Upper lobe of left lung (tissue), 6 donors: Measurements from ENCODE around the gene PIM3. TPM values are rescaled to one million over a fixed set of nuclear protein-coding genes. Genes with fewer than 3 reads are reported as not detected.

Experiments used
- ATAC-seq, 2 donors: fragments of 200-7000 bp; cut with Tn5 transposase; one replicate each; pipeline ENCODE4 v1.9.1; 2022; ENCODE audit warnings: mild to moderate bottlenecking in 2 of 2, moderate library complexity in 2 of 2; ENCODE audit not compliant: low FRiP score in 2 of 2
- DNase-seq, 2 donors: peaks; one replicate each; pipeline ENCODE4 v3.0.0-alpha.2; 2019 to 2020
- H3K27ac ChIP-seq, 4 donors: fragments of 200-600 bp; sonication (generic); one replicate each; pipeline ENCODE4 v1.5.1; 2016 to 2019
- H3K27me3 ChIP-seq, 4 donors: fragments of 200-600 bp; sonication (generic); one replicate each; pipeline ENCODE4 v1.5.1; 2017 to 2019
- H3K36me3 ChIP-seq, 4 donors: fragments of 200-600 bp; sonication (generic); one replicate each; pipeline ENCODE4 v1.5.1; 2016 to 2019
- H3K4me1 ChIP-seq, 4 donors: fragments of 200-600 bp; sonication (generic); one replicate each; pipeline ENCODE4 v1.5.1; 2018 to 2019
- H3K4me3 ChIP-seq, 4 donors: fragments of 200-600 bp; sonication (generic); one replicate each; pipeline ENCODE4 v1.5.1; 2017 to 2019; ENCODE audit warnings: mild to moderate bottlenecking in 2 of 4, moderate library complexity in 1 of 4
- H3K9me3 ChIP-seq, 4 donors: fragments of 200-600 bp; sonication (generic); one replicate each; pipeline ENCODE4 v1.5.1; 2018 to 2019
- CTCF ChIP-seq, 6 experiments: fragments of 450-650 bp in 4 of 6; fragments of 200-600 bp in 2 of 6; sonication (generic) in 2 of 6; IDR thresholded peaks; one replicate each; pipeline ENCODE4 v1.5.1; 2016 to 2019; ENCODE audit warnings: antibody characterized with exemption in 6 of 6
- EP300 ChIP-seq, 4 donors: sonication (generic); formaldehyde crosslinking; IDR thresholded peaks; one replicate each; pipeline ENCODE4 v1.5.1; 2017; ENCODE audit warnings: antibody characterized with exemption in 4 of 4, control low read depth in 2 of 4
- POLR2A ChIP-seq, 4 donors: fragments of 450-650 bp; IDR thresholded peaks; one replicate each; pipeline ENCODE4 v1.5.1; 2016 to 2017; ENCODE audit warnings: antibody characterized with exemption in 4 of 4, mild to moderate bottlenecking in 2 of 4
- POLR2AphosphoS5 ChIP-seq, 2 donors: sonication (generic); formaldehyde crosslinking; IDR thresholded peaks; one replicate each; pipeline ENCODE4 v1.5.1; 2017; ENCODE audit warnings: antibody characterized with exemption in 2 of 2
- WGBS, 2 donors: methylation state at CpG; one replicate each; pipeline ENCODE4 v1.1.5; 2017 to 2018; 5-methylcytosine and 5-hydroxymethylcytosine counted together
- total RNA-seq, 6 donors: library from RNA; depleted of rRNA in 4 of 6; stranded (reverse); fragments of >200 nt in 4 of 6; gene quantifications; one replicate each; pipeline versions ENCODE4 v1.1.0 to v1.2.1, GENCODE V29; 2016 to 2021
- donor health status: DM: no; HTN: no; CAD: no; lungs with moderate emphysema.
- donor health status: DM: no; HTN: yes; CAD: no; lungs with severe emphysema.

The PIM3 gene
- total RNA-seq, 6 donors from 2014 or later, result 131 to 246 (median 156) TPM

- peak; percentile 74 to 89 for DNase-seq
- H3K4me3 ChIP-seq, result no peak overlapping the region
- H3K27ac ChIP-seq, result peak overlapping the region; percentile 90 to 99 (median 91)
- 53 to 65% methylated on average over 3 to 6 of the region's 8 CpGs for WGBS, 2 donors
- H3K9me3 ChIP-seq, result no peaks in the 10 kb centered on the region
- H3K4me1 ChIP-seq, result peaks cover 70 to 88% (median 83%) of the 10 kb centered on the region in 4 donors
- TF ChIP-seq POLR2A (IDR thresholded peaks at IDR 0.05) (peak in 1 of 4 donors; percentile 68), EP300 (IDR thresholded peaks at IDR 0.05) (peak in 1 of 4 donors; percentile 30), POLR2AphosphoS5 (IDR thresholded peaks at IDR 0.05) (peak in 1 of 2 donors; percentile 16), CTCF (IDR thresholded peaks at IDR 0.05) (no peak)
- peak in 1 of 2 donors; percentile 44 for ATAC-seq
- H3K36me3 ChIP-seq, result no peaks in the 10 kb centered on the region
- no peaks in the 10 kb centered on the region for H3K27me3 ChIP-seq
These were observed 6.2 kb upstream of the PIM3 start for GRCh38 chr22:49954354-49954753.

- Histone ChIP-seq H3K27ac (peak overlapping the region; percentile 90 to 99 (median 91)), H3K27me3 (no peaks in the 10 kb centered on the region), H3K4me3 (no peak overlapping the region), H3K4me1 (peaks cover 76 to 89% (median 83%) of the 10 kb centered on the region in 4 donors), H3K36me3 (no peaks in the 10 kb centered on the region), H3K9me3 (no peaks in the 10 kb centered on the region)
- WGBS, 2 donors, result 34 to 74% methylated on average over 4 to 6 of the region's 15 CpGs
- no peak for ATAC-seq
- TF ChIP-seq POLR2AphosphoS5 (IDR thresholded peaks at IDR 0.05), result no peak
- TF ChIP-seq EP300 (IDR thresholded peaks at IDR 0.05), result no peak
- TF ChIP-seq CTCF (IDR thresholded peaks at IDR 0.05), result no peak
- TF ChIP-seq POLR2A (IDR thresholded peaks at IDR 0.05), result no peak
- DNase-seq, result peak in 1 of 2 donors; percentile 72
These were observed 5.5 kb upstream of the PIM3 start for GRCh38 chr22:49954991-49955580.

- H3K27me3 ChIP-seq, result no peaks in the 10 kb centered on the region
- peaks cover 74 to 85% (median 78%) of the 10 kb centered on the region in 4 donors for H3K4me1 ChIP-seq
- H3K4me3 ChIP-seq, result no peak overlapping the region
- ATAC-seq (no peak), DNase-seq (peak; percentile 18 to 70)
- TF ChIP-seq POLR2AphosphoS5 (IDR thresholded peaks at IDR 0.05) (no peak), POLR2A (IDR thresholded peaks at IDR 0.05) (no peak), EP300 (IDR thresholded peaks at IDR 0.05) (no peak), CTCF (IDR thresholded peaks at IDR 0.05) (no peak)
- H3K27ac ChIP-seq, result peak overlapping the region; percentile 90 to 99 (median 91)
- H3K36me3 ChIP-seq, result no peaks in the 10 kb centered on the region
- no peaks in the 10 kb centered on the region for H3K9me3 ChIP-seq
- WGBS, 2 donors, result 85 to 100% methylated on average over 1 to 18 of the region's 22 CpGs
These were observed 4.8 kb upstream of the PIM3 start for GRCh38 chr22:49955581-49956417.

- DNase-seq, result peak; percentile 75 to 81
- ATAC-seq, result no peak
- Histone ChIP-seq H3K4me3 (no peak overlapping the region), H3K27ac (peak overlapping the region; percentile 73 to 99 (median 91)), H3K4me1 (peaks cover 74 to 81% (median 75%) of the 10 kb centered on the region in 4 donors), H3K27me3 (no peaks in the 10 kb centered on the region), H3K36me3 (peaks cover 0 to 2% (median under 1%) of the 10 kb centered on the region in 4 donors), H3K9me3 (no peaks in the 10 kb centered on the region)
- peak in 1 of 2 donors; percentile 16 for TF ChIP-seq POLR2AphosphoS5 (IDR thresholded peaks at IDR 0.05)
- no peak for TF ChIP-seq EP300 (IDR thresholded peaks at IDR 0.05)
- TF ChIP-seq CTCF (IDR thresholded peaks at IDR 0.05), result no peak
- TF ChIP-seq POLR2A (IDR thresholded peaks at IDR 0.05), result peak in 1 of 4 donors; percentile 48
- 59% methylated on average over 15 of the region's 15 CpGs; no CpG with 5 or more reads in 1 of the 2 donors for WGBS, 2 donors
These were observed 4.2 kb upstream of the PIM3 start for GRCh38 chr22:49956418-49956770.
